GM19468 (cell line): ENCODE results near the gene IL17D.
"Not testable (repeated sequence)": the region's sequence is repeated elsewhere in the genome, so short reads cannot be mapped to it uniquely, and the experiment has no call there.

Experiments used
- ATAC-seq: cut with Tn5 transposase; IDR thresholded peaks from one replicate; pipeline ENCODE4 v1.9.1; 2021; ENCODE audit warnings: mild to moderate bottlenecking, moderate library complexity, moderate number of reproducible peaks; ENCODE audit not compliant: unreplicated experiment; ENCODE audit errors: extremely low read depth

Gene IL17D

GRCh38 chr13:20702915-20703779 is at the start of gene IL17D:
TSS of gene IL17D (plus strand) at chr13:20703699. CDS start at chr13:20704002, 303 bp downstream.
- no peak for ATAC-seq

GRCh38 chr13:20654156-20654555 is 49.3 kb upstream of the IL17D start:
- ATAC-seq, result no peak

GRCh38 chr13:20658451-20659040 is 45.0 kb upstream of the IL17D start:
- no peak for ATAC-seq

- ATAC-seq, result no peak
These were observed 39.1 kb upstream of the IL17D start for GRCh38 chr13:20664351-20664750.

- no peak for ATAC-seq
These were observed 36.6 kb upstream of the IL17D start for GRCh38 chr13:20666948-20667347.

GRCh38 chr13:20667857-20668437 is 35.6 kb upstream of the IL17D start:
- ATAC-seq, result no peak

- no peak for ATAC-seq
These were observed 34.3 kb upstream of the IL17D start for GRCh38 chr13:20669162-20669561.

GRCh38 chr13:20671789-20672188 is 31.7 kb upstream of the IL17D start:
- ATAC-seq, result no peak

- no peak for ATAC-seq
These were observed 30.7 kb upstream of the IL17D start for GRCh38 chr13:20672772-20673171.

GRCh38 chr13:20673715-20674114 is 29.8 kb upstream of the IL17D start:
- ATAC-seq, result no peak

- ATAC-seq, result no peak
These were observed 27.3 kb upstream of the IL17D start for GRCh38 chr13:20676213-20676612.

GRCh38 chr13:20678606-20679005 is 24.9 kb upstream of the IL17D start:
- ATAC-seq, result not testable (repeated sequence)

- ATAC-seq, result no peak
These were observed 23.6 kb upstream of the IL17D start for GRCh38 chr13:20679879-20680278.

- no peak for ATAC-seq
These were observed 23.0 kb upstream of the IL17D start for GRCh38 chr13:20680416-20681080.

GRCh38 chr13:20681481-20681880 is 22.0 kb upstream of the IL17D start:
- ATAC-seq, result not testable (repeated sequence)

- no peak for ATAC-seq
These were observed 21.4 kb upstream of the IL17D start for GRCh38 chr13:20682061-20682460.

- ATAC-seq, result no peak
These were observed 19.5 kb upstream of the IL17D start for GRCh38 chr13:20684041-20684440.

GRCh38 chr13:20684546-20684945 is 19.0 kb upstream of the IL17D start:
- no peak for ATAC-seq

GRCh38 chr13:20685092-20685491 is 18.4 kb upstream of the IL17D start:
- ATAC-seq, result no peak

- no peak for ATAC-seq
These were observed 17.3 kb upstream of the IL17D start for GRCh38 chr13:20686167-20686566.
